ENCODE results near the gene GRK5.

Gene GRK5

GRCh38 chr10:119439922-119440321 lies 232.6 kb downstream of the GRK5 start:
- Histone ChIP-seq H2AFZ (no peak overlapping the region), H3K27ac (no peak overlapping the region), H3K4me1 (no peaks in the 10 kb centered on the region), H3K4me2 (ENCODE audit: low read length) (no peak overlapping the region), H3K79me2 (no peaks in the 10 kb centered on the region), H3K9ac (no peak overlapping the region), H3K36me3 (ENCODE audit: control insufficient read depth, insufficient read depth, low read length) (no peaks in the 10 kb centered on the region), H3K9me3 (ENCODE audit: control insufficient read depth, low read length) (no peaks in the 10 kb centered on the region), H3K4me3 (ENCODE audit: low read depth, low read length) (no peak overlapping the region), H3K27me3 (ENCODE audit: control insufficient read depth, insufficient read depth, low read length) (no peaks in the 10 kb centered on the region)
- TF ChIP-seq CTCF (IDR thresholded peaks at IDR 0.05): no peak

GRCh38 chr10:119441151-119441821 lies 233.9 kb downstream of the GRK5 start:
- Histone ChIP-seq H3K27me3 (ENCODE audit: control insufficient read depth, insufficient read depth, low read length) (no peaks in the 10 kb centered on the region), H3K9ac (no peak overlapping the region), H3K27ac (peak overlapping the region; percentile 54)

GRCh38 chr10:119441921-119442757 lies 234.8 kb downstream of the GRK5 start:
- H3K4me3 ChIP-seq (ENCODE audit: low read depth, low read length): no peak overlapping the region
- H3K4me1 ChIP-seq: peaks cover 2% of the 10 kb centered on the region
- no peak overlapping the region for H2AFZ ChIP-seq
- H3K27me3 ChIP-seq (ENCODE audit: control insufficient read depth, insufficient read depth, low read length): no peaks in the 10 kb centered on the region
- H3K27ac ChIP-seq: peak overlapping the region; percentile 54
- TF ChIP-seq CTCF (IDR thresholded peaks at IDR 0.05): no peak
- no peaks in the 10 kb centered on the region for H3K9me3 ChIP-seq (ENCODE audit: control insufficient read depth, low read length)
- no peak overlapping the region for H3K4me2 ChIP-seq (ENCODE audit: low read length)
- H3K36me3 ChIP-seq (ENCODE audit: control insufficient read depth, insufficient read depth, low read length): no peaks in the 10 kb centered on the region
- peaks cover 3% of the 10 kb centered on the region for H3K79me2 ChIP-seq
- no peak overlapping the region for H3K9ac ChIP-seq

More at GRCh38 chr10:119441151-119441821, 233.9 kb downstream of the GRK5 start:
- H3K9me3 ChIP-seq (ENCODE audit: control insufficient read depth, low read length): no peaks in the 10 kb centered on the region
- no peak overlapping the region for H2AFZ ChIP-seq
- no peak overlapping the region for H3K4me2 ChIP-seq (ENCODE audit: low read length)
- H3K4me1 ChIP-seq: peaks cover 2% of the 10 kb centered on the region
- TF ChIP-seq CTCF (IDR thresholded peaks at IDR 0.05): no peak
- H3K4me3 ChIP-seq (ENCODE audit: low read depth, low read length): no peak overlapping the region
- no peaks in the 10 kb centered on the region for H3K36me3 ChIP-seq (ENCODE audit: control insufficient read depth, insufficient read depth, low read length)
- peaks cover 3% of the 10 kb centered on the region for H3K79me2 ChIP-seq

GRCh38 chr10:119442758-119443060 lies 235.3 kb downstream of the GRK5 start:
- Histone ChIP-seq H3K9ac (no peak overlapping the region), H3K9me3 (ENCODE audit: control insufficient read depth, low read length) (no peaks in the 10 kb centered on the region), H3K4me1 (peaks cover 2% of the 10 kb centered on the region), H2AFZ (no peak overlapping the region), H3K79me2 (peaks cover 3% of the 10 kb centered on the region), H3K27me3 (ENCODE audit: control insufficient read depth, insufficient read depth, low read length) (no peaks in the 10 kb centered on the region), H3K4me3 (ENCODE audit: low read depth, low read length) (no peak overlapping the region), H3K36me3 (ENCODE audit: control insufficient read depth, insufficient read depth, low read length) (no peaks in the 10 kb centered on the region), H3K4me2 (ENCODE audit: low read length) (no peak overlapping the region), H3K27ac (no peak overlapping the region)
- no peak for TF ChIP-seq CTCF (IDR thresholded peaks at IDR 0.05)
